ENCODE measurements around the gene EVI5. TPM values are rescaled to one million over a fixed set of nuclear protein-coding genes. Genes with fewer than 3 reads are reported as not detected.

EVI5 gene
- total and polyA plus RNA-seq, 10 of the 15 experiments (the other 5 are each of a cell fraction or from before 2014, with no cell fraction given), result 0.27 to 6.8 (median 1.7) TPM

DNA sequence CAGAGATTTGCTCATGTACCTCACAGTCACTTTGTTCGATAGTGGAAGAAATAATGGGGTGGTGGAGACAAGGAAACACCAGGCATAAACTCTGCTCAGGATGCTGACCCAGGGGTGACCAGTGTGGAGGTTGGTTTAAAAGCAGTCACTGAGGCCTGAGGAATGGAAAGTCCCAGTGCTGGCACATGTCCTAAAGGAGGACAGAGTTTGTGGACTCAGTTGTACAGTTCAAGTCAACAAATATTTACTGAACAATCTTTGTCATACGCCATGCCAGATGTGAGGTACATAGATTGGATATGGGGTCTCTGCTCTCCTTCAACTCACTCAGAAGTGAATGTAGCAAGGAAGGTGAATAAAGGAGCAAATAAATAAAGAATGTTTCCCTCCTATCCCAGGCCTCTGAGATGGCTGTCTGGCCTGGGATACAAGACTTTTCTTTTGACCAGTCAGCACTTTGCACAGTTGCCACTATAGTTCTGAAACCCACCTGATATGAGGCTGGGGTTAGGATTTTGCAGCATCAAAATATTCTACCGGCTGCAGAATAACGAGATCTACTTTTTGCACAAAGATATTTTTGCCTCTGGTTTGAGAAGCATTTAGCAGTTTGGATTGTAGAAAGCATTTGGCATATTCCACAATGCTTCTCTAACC is 290.3 kb downstream of the EVI5 start:
- POLR2A ChIA-PET, result no interaction called here
- Histone ChIP-seq H3K9me3 (replicated peaks; ENCODE audit: control insufficient read depth, insufficient read depth, low read length) (no peaks in the 10 kb centered on the region), H3K4me2 (ENCODE audit: control insufficient read depth, insufficient read depth) (no peak overlapping the region), H3K79me2 (ENCODE audit: control insufficient read depth, insufficient read depth, low read length) (no peaks in the 10 kb centered on the region), H2AFZ (ENCODE audit: control insufficient read depth, low read depth, low read length) (no peak overlapping the region), H3K36me3 (ENCODE audit: control insufficient read depth in 2 of 2, insufficient read depth in 2 of 2, low read length in 1 of 2) (no peaks in the 10 kb centered on the region), H4K20me1 (ENCODE audit: control insufficient read depth, insufficient read depth) (no peaks in the 10 kb centered on the region), H3K27ac (ENCODE audit: control insufficient read depth, insufficient read depth) (no peak overlapping the region), H3K27me3 (replicated peaks in 1 of 2; ENCODE audit: control insufficient read depth in 2 of 2, insufficient read depth in 2 of 2, low read length in 1 of 2) (no peaks in the 10 kb centered on the region), H3K4me3 (no peak overlapping the region), H3K4me1 (ENCODE audit: control insufficient read depth, insufficient read depth, low read length) (no peaks in the 10 kb centered on the region), H3K9ac (ENCODE audit: control insufficient read depth, insufficient read depth, low read length) (no peak overlapping the region)
- intact Hi-C loops (cut with micrococcal nuclease; ENCODE audit: unreplicated experiment), result no loop called here
- RAD21 ChIA-PET (ENCODE audit: unreplicated experiment), result no interaction called here
- in situ Hi-C loops (cut with MboI), result no loop called here
- BruUV-seq (replicated peaks), result no TSS peak
- FAIRE-seq, result no peak
- TF ChIP-seq PAX8 (IDR thresholded peaks at IDR 0.05) (no peak), ASH2L (IDR thresholded peaks at IDR 0.05; ENCODE audit: borderline replicate concordance, low read depth) (no peak), BCL11A (IDR thresholded peaks at IDR 0.05; ENCODE audit: low read depth, low read length) (no peak), SPI1 (IDR thresholded peaks at IDR 0.05; ENCODE audit: borderline replicate concordance, insufficient read depth, low read depth, low read length) (no peak), EZH2 (IDR thresholded peaks at IDR 0.05; ENCODE audit: borderline replicate concordance, control insufficient read depth, low read depth, low read length) (no peak), SREBF2 (IDR thresholded peaks at IDR 0.05; ENCODE audit: low read length) (no peak), JUND (IDR thresholded peaks at IDR 0.05; ENCODE audit: low read depth, low read length) (no peak)
- TF ChIP-seq, protein P1, sequence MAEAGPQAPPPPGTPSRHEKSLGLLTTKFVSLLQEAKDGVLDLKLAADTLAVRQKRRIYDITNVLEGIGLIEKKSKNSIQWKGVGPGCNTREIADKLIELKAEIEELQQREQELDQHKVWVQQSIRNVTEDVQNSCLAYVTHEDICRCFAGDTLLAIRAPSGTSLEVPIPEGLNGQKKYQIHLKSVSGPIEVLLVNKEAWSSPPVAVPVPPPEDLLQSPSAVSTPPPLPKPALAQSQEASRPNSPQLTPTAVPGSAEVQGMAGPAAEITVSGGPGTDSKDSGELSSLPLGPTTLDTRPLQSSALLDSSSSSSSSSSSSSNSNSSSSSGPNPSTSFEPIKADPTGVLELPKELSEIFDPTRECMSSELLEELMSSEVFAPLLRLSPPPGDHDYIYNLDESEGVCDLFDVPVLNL (IDR thresholded peaks at IDR 0.05; ENCODE audit: low read depth, low read length), result no peak
- TF ChIP-seq, protein P2, sequence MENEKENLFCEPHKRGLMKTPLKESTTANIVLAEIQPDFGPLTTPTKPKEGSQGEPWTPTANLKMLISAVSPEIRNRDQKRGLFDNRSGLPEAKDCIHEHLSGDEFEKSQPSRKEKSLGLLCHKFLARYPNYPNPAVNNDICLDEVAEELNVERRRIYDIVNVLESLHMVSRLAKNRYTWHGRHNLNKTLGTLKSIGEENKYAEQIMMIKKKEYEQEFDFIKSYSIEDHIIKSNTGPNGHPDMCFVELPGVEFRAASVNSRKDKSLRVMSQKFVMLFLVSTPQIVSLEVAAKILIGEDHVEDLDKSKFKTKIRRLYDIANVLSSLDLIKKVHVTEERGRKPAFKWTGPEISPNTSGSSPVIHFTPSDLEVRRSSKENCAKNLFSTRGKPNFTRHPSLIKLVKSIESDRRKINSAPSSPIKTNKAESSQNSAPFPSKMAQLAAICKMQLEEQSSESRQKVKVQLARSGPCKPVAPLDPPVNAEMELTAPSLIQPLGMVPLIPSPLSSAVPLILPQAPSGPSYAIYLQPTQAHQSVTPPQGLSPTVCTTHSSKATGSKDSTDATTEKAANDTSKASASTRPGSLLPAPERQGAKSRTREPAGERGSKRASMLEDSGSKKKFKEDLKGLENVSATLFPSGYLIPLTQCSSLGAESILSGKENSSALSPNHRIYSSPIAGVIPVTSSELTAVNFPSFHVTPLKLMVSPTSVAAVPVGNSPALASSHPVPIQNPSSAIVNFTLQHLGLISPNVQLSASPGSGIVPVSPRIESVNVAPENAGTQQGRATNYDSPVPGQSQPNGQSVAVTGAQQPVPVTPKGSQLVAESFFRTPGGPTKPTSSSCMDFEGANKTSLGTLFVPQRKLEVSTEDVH (IDR thresholded peaks at IDR 0.05; ENCODE audit: low read depth, partially characterized antibody), result no peak
- SMC1A ChIA-PET (ENCODE audit: uncharacterized antibody, unreplicated experiment), result interaction anchor here (0.9 to 3.3 kb wide), 3 partner anchors 9 to 102 kb away, joined by 3 to 10 read pairs (median 4); no protein-coding TSS in a partner anchor
- WGBS (ENCODE audit: insufficient coverage, insufficient replicate concordance, low lambda C conversion rate, missing lambda C conversion rate), result 83% methylated on average over 4 of the region's 4 CpGs
- no peak for ATAC-seq
- CTCF ChIA-PET, result interaction anchor here (1.2 kb wide), 1 partner anchor 8 kb away, joined by 3 read pairs; the partner anchor contains the start of gene GFI1
- no peak for DNase-seq (ENCODE audit: low read depth, low spot score)
